AG20443 (cell line): ENCODE data around the gene NKAIN2.
"Not testable (repeated sequence)": the region's sequence is repeated elsewhere in the genome, so short reads cannot be mapped to it uniquely, and the experiment has no call there.

Experiments used
- DNase-seq: peaks from one replicate; pipeline ENCODE4 v3.0.0; 2012; ENCODE audit warnings: low spot score, mixed read lengths

NKAIN2 gene

GRCh38 chr6:124205921-124206320 is 402.3 kb downstream of the NKAIN2 start:
- DNase-seq, result no peak

- no peak for DNase-seq
Measured at GRCh38 chr6:124223611-124224345, 420.1 kb downstream of the NKAIN2 start.

- DNase-seq, result no peak
Measured at GRCh38 chr6:124226396-124226795, 422.7 kb downstream of the NKAIN2 start.

GRCh38 chr6:124233221-124233620 is 429.6 kb downstream of the NKAIN2 start:
- no peak for DNase-seq

GRCh38 chr6:124234801-124235200 is 431.1 kb downstream of the NKAIN2 start:
- no peak for DNase-seq

GRCh38 chr6:124237911-124238310 is 434.2 kb downstream of the NKAIN2 start:
- DNase-seq, result no peak

- DNase-seq, result not testable (repeated sequence)
Measured at GRCh38 chr6:124238408-124238807, 434.7 kb downstream of the NKAIN2 start.

GRCh38 chr6:124254941-124255685 is 451.4 kb downstream of the NKAIN2 start:
- DNase-seq, result no peak

- no peak for DNase-seq
Measured at GRCh38 chr6:124260337-124260736, 456.7 kb downstream of the NKAIN2 start.

GRCh38 chr6:124269733-124270132 is 466.1 kb downstream of the NKAIN2 start:
- no peak for DNase-seq

GRCh38 chr6:124273701-124274100 is 470.0 kb downstream of the NKAIN2 start:
- no peak for DNase-seq

GRCh38 chr6:124282541-124282940 is 478.9 kb downstream of the NKAIN2 start:
- DNase-seq, result no peak

GRCh38 chr6:124283486-124283885 is 479.8 kb downstream of the NKAIN2 start:
- no peak for DNase-seq

- no peak for DNase-seq
Measured at GRCh38 chr6:124285146-124285545, 481.5 kb downstream of the NKAIN2 start.

GRCh38 chr6:124294574-124295200 is 491.0 kb downstream of the NKAIN2 start:
- DNase-seq, result no peak

GRCh38 chr6:124297507-124297906 is 493.8 kb downstream of the NKAIN2 start:
- no peak for DNase-seq

GRCh38 chr6:124298730-124299129 is 495.1 kb downstream of the NKAIN2 start:
- DNase-seq, result no peak

GRCh38 chr6:124300907-124301306 is 497.2 kb downstream of the NKAIN2 start:
- not testable (repeated sequence) for DNase-seq

GRCh38 chr6:124303971-124304370 is 500.3 kb downstream of the NKAIN2 start:
- DNase-seq, result no peak

GRCh38 chr6:124310139-124310538 is 506.5 kb downstream of the NKAIN2 start:
- DNase-seq, result no peak

- no peak for DNase-seq
Measured at GRCh38 chr6:124319410-124319809, 515.7 kb downstream of the NKAIN2 start.

- DNase-seq, result no peak
Measured at GRCh38 chr6:124324237-124324636, 520.6 kb downstream of the NKAIN2 start.

GRCh38 chr6:124330197-124330596 is 526.5 kb downstream of the NKAIN2 start:
- DNase-seq, result no peak
